GM19099 (cell line): ENCODE results near the gene CGRRF1.

Experiments used
- POLR2A ChIP-seq: IDR thresholded peaks from 3 replicates; pipeline ENCODE4 v1.6.1; 2011; ENCODE audit warnings: low read depth; ENCODE audit not compliant: insufficient read length; ENCODE audit errors: extremely low read depth

Gene CGRRF1

DNA sequence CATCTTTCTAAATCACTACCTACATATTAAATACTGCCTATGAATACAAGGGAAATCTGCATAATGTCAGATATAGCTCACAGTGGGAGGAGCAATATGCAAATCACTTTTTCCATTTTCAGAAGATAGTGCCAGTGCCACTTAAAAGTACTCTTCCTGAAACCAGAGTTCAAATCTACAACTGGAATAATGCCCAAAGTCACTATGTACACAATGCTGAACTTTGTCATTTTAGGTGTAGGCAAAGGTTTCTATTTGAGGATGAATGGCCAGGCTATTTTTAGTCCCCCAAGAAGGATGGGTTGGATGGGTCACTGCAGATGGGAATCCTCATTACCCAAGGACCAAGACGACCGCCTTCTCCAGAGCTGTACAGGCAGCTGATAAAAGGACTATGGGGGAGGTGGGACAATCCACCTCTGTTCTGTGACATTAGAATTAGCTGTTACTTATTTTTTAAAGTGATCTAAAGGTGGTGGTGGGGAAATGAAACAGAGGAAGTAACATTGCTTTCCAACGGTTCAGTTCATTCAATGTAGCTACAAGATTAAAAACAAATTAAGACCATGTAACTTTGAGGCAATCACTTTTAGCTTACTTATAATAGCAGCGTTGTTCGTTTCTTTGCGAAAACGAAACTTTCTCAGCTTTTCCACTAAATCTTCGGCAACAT lies 26.5 kb upstream of the CGRRF1 start:
- TF ChIP-seq POLR2A = no peak

DNA sequence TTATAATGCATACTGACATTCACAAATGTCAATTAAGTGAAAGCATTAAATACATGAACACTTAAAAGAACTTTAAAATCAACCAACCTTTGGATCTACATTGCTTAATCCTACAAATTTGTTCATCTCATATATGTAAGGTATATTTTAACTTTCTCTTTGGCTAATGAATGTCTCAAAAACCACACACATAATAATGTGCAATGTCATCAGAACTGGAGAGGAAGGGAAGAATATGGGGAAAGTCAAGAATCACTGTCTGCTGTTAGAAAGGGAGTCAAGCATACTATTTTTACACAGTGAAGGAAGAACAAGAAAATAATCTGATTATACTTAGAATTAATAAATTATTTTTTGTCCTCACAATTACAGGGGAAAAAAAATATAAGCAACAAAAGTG lies 25.9 kb upstream of the CGRRF1 start:
- no peak for TF ChIP-seq POLR2A

- no peak for TF ChIP-seq POLR2A
These were observed 23.0 kb upstream of the CGRRF1 start for GRCh38 chr14:54486685-54487084.

DNA sequence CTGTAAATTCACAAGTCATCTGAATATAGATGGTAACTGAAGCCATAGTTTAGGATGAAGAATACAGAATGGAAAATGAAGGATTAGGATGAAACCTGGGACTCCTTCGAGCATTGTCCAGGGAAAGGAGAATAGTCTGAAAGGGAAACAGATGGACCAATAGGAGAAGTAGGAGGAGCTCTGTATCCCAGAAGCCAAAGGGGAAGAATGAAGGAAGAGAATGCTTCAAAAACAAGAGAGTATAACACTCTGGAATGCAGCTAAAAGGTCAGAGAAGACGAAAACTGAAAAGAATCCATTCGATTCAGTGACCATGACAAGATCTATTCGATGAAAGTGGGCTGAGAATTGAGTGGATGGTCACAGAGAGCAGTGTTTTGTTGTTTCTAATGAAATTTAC lies 21.9 kb upstream of the CGRRF1 start:
- no peak for TF ChIP-seq POLR2A

DNA sequence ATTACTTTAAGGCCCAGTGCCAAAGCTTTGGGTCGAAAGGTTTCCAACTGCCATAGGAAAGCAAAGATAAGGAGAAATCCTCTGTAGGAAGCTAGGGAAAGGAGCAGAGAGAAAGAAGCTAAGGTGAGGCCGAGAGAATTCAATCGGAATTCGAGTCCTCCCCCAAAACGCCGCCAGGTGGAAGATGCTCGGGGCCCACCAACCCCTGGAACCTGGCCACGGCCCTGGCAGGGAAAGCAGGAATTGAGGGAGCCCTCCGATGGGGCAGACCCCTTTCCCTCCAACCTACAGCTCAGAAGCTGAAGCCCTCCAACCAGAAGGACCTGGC lies 21.4 kb upstream of the CGRRF1 start:
- TF ChIP-seq POLR2A = no peak

DNA sequence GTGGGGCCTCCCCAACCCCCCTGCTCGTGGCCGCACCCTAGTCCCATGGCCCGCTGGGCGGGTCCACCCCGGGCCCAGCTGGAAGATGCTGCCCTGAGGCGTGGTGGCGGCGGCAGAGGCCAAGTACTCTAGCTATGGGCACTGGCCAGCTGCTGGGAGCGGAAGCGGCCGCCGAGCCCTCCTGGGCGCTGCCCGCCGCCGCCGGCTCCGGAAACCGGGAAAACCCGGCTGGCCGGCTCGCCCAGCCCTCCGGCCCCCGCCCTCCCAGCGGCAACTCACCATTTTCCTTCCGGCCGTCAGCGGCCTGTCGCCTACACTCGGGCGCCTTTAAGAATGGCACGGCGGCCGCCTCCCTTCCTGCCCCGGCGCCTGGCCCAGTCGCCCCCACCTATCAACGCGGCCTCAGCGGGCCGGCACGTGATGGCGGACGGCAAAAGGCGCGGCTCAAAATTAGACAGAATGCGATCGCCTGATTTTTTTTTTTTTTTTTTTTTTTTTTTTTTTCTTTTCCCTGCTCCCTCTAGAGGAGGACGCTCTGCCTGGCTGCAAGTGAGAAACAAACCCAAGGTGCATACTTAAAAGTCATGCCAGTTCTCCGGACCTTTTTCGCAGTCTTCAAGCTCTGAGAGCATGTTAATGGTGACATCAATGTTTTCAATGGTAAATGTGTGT lies 20.9 kb upstream of the CGRRF1 start, which contains the start of gene GMFB:
TSS of gene GMFB (minus strand) at position 335 of the 672 bp plus-strand sequence. CDS start at position 282, 53 bp downstream.
- TF ChIP-seq POLR2A = peak; percentile 88

GRCh38 chr14:54489318-54489683 lies 20.4 kb upstream of the CGRRF1 start:
- no peak for TF ChIP-seq POLR2A

- TF ChIP-seq POLR2A = no peak
These were observed 19.8 kb upstream of the CGRRF1 start for GRCh38 chr14:54489731-54490444.

- no peak for TF ChIP-seq POLR2A
These were observed 19.1 kb upstream of the CGRRF1 start for GRCh38 chr14:54490445-54491175.

DNA sequence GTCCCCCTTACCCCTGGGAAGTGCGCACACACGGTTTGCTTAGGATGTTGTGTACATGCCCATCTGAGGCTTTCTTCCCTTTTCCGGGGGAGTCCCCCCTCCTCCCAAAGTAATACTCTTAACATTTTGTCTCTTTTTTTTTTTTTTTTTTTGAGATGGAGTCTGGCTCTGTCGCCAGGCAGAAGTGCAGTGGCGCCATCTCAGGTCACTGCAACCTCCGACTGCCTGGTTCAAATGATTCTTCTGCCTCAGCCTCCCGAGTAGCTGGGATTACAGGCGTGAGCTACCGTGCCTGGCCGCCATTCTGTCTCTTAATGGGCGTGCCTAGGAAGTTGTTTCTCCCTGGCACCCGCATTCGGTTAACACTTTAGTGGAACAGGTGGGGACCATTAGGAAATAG lies 16.4 kb upstream of the CGRRF1 start:
- no peak for TF ChIP-seq POLR2A

DNA sequence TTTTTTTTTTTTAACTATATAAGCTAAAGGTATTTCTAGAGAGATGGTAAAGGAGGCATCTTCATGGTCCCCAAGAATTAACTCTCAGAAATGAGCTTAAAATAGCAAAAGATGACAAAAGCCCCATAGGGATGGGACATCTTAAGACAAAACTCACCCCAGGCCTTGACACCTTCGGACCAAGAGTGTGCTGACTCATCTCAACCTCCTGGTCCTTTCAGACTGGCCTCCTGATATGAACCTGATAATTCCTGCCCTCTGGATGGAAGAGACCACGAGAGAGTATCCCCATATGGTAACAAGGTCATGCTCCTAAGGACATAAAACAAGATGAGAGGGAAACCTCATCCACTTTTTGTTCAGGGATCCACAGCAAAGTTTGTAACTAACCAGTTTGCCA lies 12.5 kb upstream of the CGRRF1 start:
- no peak for TF ChIP-seq POLR2A

DNA sequence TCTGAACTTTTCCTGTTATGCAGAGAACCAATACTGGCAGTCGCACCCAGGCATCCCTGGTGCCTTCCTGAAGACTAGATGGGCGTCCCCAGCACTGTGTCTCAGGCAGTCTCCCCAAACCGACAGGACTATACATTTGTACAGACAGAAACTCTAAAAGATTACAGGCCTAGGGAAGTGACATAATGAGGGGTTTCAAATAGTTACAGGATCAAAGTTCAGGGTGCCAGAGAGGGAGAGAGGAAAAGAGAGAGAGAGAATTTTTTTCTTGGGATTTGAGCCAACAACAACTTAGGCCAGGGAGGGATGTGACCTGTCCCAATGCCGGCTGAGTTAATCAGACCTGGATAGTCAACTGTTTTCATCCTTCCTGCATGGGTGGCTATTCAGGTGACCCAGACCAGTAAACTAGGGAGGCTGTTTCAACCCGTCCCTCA lies 11.6 kb upstream of the CGRRF1 start:
- no peak for TF ChIP-seq POLR2A

DNA sequence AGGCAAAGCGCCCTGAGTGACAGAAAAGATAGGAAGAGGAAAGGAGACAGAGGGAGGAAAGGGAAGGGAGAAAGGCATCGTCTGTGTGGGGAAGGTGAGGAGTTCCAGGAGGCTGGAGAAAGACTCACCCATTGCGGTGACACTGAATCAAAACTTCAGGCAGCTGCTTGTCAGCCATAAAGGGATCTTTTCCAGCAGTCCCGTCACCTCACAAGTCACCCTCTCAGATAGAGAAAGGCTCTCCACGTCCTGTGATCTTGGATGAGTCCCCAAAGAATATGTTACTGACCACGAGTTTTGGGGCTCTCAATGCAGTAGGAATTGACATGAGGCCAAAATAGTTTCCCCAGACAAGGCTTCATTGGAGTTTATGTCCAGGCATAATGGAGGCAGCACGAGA lies 11.1 kb upstream of the CGRRF1 start:
- no peak for TF ChIP-seq POLR2A

- TF ChIP-seq POLR2A = no peak
These were observed 9.0 kb upstream of the CGRRF1 start for GRCh38 chr14:54500744-54501143.

- TF ChIP-seq POLR2A = no peak
These were observed 8.2 kb upstream of the CGRRF1 start for GRCh38 chr14:54501480-54501879.
